MM.1S (cell line): ENCODE results near the gene TREML4.

Experiments
- DNase-seq: peaks from one replicate; pipeline ENCODE4 v3.0.0-alpha.2; 2015
- H2AFZ ChIP-seq: fragments of 300-600 bp; sonication (generic); 2 replicates; pipeline ENCODE4 v1.6.0; 2016; ENCODE audit warnings: antibody characterized with exemption, low read length
- H3F3A ChIP-seq: fragments of 300-600 bp; sonication (generic); 2 replicates; pipeline ENCODE4 v1.6.1; 2016; ENCODE audit warnings: mild to moderate bottlenecking, antibody characterized with exemption, low read length, moderate library complexity, mixed read lengths; ENCODE audit not compliant: insufficient read depth
- H3K27ac ChIP-seq: fragments of 300-600 bp; sonication (generic); 2 replicates; pipeline ENCODE4 v1.5.1; 2016; ENCODE audit warnings: mild to moderate bottlenecking, low read length
- H3K27me3 ChIP-seq: fragments of 300-600 bp; sonication (generic); replicated peaks from 2 replicates; pipeline ENCODE4 v1.6.0; 2016; ENCODE audit warnings: low read length; ENCODE audit not compliant: insufficient read depth
- H3K36me3 ChIP-seq: fragments of 300-600 bp; sonication (generic); replicated peaks from 2 replicates; pipeline ENCODE4 v1.6.1; 2016; ENCODE audit warnings: mild to moderate bottlenecking, low read length, mixed read lengths; ENCODE audit not compliant: insufficient read depth
- H3K4me1 ChIP-seq: fragments of 300-600 bp; sonication (generic); 2 replicates; pipeline ENCODE4 v1.6.1; 2016; ENCODE audit warnings: low read length, mixed read lengths
- H3K4me2 ChIP-seq: fragments of 300-600 bp; sonication (generic); 2 replicates; pipeline ENCODE4 v1.6.0; 2016; ENCODE audit warnings: low read depth, low read length
- H3K4me3 ChIP-seq: fragments of 300-600 bp; sonication (generic); 2 replicates; pipeline ENCODE4 v1.5.1; 2016; ENCODE audit warnings: low read length, mixed read lengths
- H3K79me2 ChIP-seq: fragments of 300-600 bp; sonication (generic); 2 replicates; pipeline ENCODE4 v1.6.1; 2016; ENCODE audit warnings: mixed run types, low read length, mixed read lengths
- H3K9ac ChIP-seq: fragments of 300-600 bp; sonication (generic); 2 replicates; pipeline ENCODE4 v1.6.1; 2016; ENCODE audit warnings: low read length, mixed read lengths
- H3K9me2 ChIP-seq: fragments of 300-600 bp; sonication (generic); replicated peaks from 2 replicates; pipeline ENCODE4 v1.6.1; 2016; ENCODE audit warnings: mild to moderate bottlenecking, low read length, mixed read lengths; ENCODE audit not compliant: insufficient read depth
- H3K9me3 ChIP-seq: fragments of 300-600 bp; sonication (generic); replicated peaks from 2 replicates; pipeline ENCODE4 v1.6.1; 2016; ENCODE audit warnings: mild to moderate bottlenecking, low read length, mixed read lengths; ENCODE audit not compliant: insufficient read depth
- H4K20me1 ChIP-seq: fragments of 300-600 bp; sonication (generic); 2 replicates; pipeline ENCODE4 v1.6.1; 2016; ENCODE audit warnings: mild to moderate bottlenecking, low read length, moderate library complexity, mixed read lengths; ENCODE audit not compliant: insufficient read depth
- CTCF ChIP-seq: fragments of 300-600 bp; sonication (generic); IDR thresholded peaks from 2 replicates; pipeline ENCODE4 v1.5.1; 2016; ENCODE audit warnings: antibody characterized with exemption, low read length, mixed read lengths
- EZH2 ChIP-seq: fragments of 300-600 bp; sonication (generic); optimal IDR thresholded peaks from 2 replicates; pipeline ENCODE3; 2017; ENCODE audit warnings: low read depth, mild to moderate bottlenecking, antibody characterized with exemption, low read length, mixed read lengths
- EZH2phosphoT487 ChIP-seq: fragments of 300-600 bp; sonication (generic); IDR thresholded peaks from 2 replicates; pipeline ENCODE4 v1.6.1; 2018; ENCODE audit warnings: antibody characterized with exemption, low read length

TREML4 gene

GRCh38 chr6:41194386-41194785 is 33.8 kb upstream of the TREML4 start:
- no peaks in the 10 kb centered on the region for H3K79me2 ChIP-seq
- H3F3A ChIP-seq: 0 out of 2 replicates have a peak, but pooled peaks cover 4% of the 10 kb centered on the region
- H3K4me3 ChIP-seq: no peak overlapping the region
- H3K9me3 ChIP-seq: no peaks in the 10 kb centered on the region
- peaks cover 4% of the 10 kb centered on the region; the same call in 1 of the 2 replicates for H3K4me1 ChIP-seq
- H4K20me1 ChIP-seq: no peaks in the 10 kb centered on the region
- no peaks in the 10 kb centered on the region for H3K9me2 ChIP-seq
- no peak overlapping the region for H3K9ac ChIP-seq
- TF ChIP-seq EZH2phosphoT487: no peak
- no peak for TF ChIP-seq CTCF
- TF ChIP-seq EZH2: no peak
- no peak overlapping the region for H3K27ac ChIP-seq
- no peaks in the 10 kb centered on the region for H3K36me3 ChIP-seq
- no peak for DNase-seq
- H2AFZ ChIP-seq: no peak overlapping the region
- no peak overlapping the region for H3K4me2 ChIP-seq
- H3K27me3 ChIP-seq: no peaks in the 10 kb centered on the region

GRCh38 chr6:41197234-41197633 is 30.9 kb upstream of the TREML4 start:
- no peaks in the 10 kb centered on the region for H3K36me3 ChIP-seq
- H3K79me2 ChIP-seq: no peaks in the 10 kb centered on the region
- no peak overlapping the region for H3K4me2 ChIP-seq
- H2AFZ ChIP-seq: no peak overlapping the region
- H3F3A ChIP-seq: peaks cover 25% of the 10 kb centered on the region
- DNase-seq: no peak
- H3K27me3 ChIP-seq: no peaks in the 10 kb centered on the region
- H3K9me3 ChIP-seq: no peaks in the 10 kb centered on the region
- no peak overlapping the region for H3K4me3 ChIP-seq
- H3K27ac ChIP-seq: no peak overlapping the region
- no peaks in the 10 kb centered on the region for H4K20me1 ChIP-seq
- TF ChIP-seq EZH2phosphoT487 (no peak), CTCF (no peak), EZH2 (no peak)
- H3K9ac ChIP-seq: no peak overlapping the region
- peaks cover 32% of the 10 kb centered on the region for H3K4me1 ChIP-seq
- H3K9me2 ChIP-seq: no peaks in the 10 kb centered on the region

DNA sequence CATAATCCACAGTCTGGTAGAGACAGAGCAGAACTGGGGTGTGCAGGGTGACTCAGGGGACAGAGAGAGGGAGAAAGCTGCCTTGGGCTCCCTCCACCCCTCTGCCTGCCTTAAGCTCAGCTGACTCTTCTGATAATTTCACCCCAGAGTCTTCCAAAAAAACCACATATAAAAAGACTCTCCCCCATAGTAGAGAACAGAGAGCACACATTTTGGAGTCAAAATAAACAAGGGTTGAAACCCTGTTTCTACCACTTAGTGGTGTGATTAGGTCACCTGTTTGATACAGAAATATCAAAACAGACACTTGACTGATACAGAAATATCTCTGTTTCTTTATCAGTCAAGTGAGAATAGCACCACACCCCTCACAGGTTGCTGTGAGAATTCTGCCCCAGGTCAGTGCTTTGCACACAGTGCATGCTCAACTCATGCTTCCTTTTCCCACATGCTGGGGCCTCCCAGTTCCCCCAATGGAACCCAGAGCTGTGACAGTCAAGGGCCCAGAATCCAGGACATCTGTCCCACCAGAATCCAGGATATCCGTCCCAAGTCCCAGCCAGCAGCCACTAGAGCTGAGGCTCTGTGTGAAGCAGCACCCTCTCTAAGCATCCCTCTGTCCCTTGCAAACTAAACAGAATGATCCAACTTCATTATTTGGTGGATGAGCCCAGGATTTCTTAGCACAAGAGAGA is 28.4 kb upstream of the TREML4 start:
- peak; percentile 53 for DNase-seq
- Histone ChIP-seq H3K9me3 (no peaks in the 10 kb centered on the region), H3K79me2 (no peaks in the 10 kb centered on the region), H3K9me2 (no peaks in the 10 kb centered on the region), H3K4me2 (peak overlapping the region; percentile 73), H3K9ac (peak overlapping the region; percentile 61), H3K4me1 (peaks cover 32% of the 10 kb centered on the region), H3K4me3 (peak overlapping the region; percentile 57), H3K36me3 (no peaks in the 10 kb centered on the region), H3K27me3 (no peaks in the 10 kb centered on the region), H3F3A (peaks cover 25% of the 10 kb centered on the region), H2AFZ (peak overlapping the region; percentile 64), H3K27ac (peak overlapping the region; percentile 91), H4K20me1 (no peaks in the 10 kb centered on the region)
- TF ChIP-seq EZH2 (no peak), EZH2phosphoT487 (no peak), CTCF (no peak)
